ENCODE measurements around the gene ARL6. TPM values are rescaled to one million over a fixed set of nuclear protein-coding genes. Genes with fewer than 3 reads are reported as not detected.

The ARL6 gene
- total RNA-seq, 1 experiment from 2014 or later: 33.7 TPM

GRCh38 chr3:97838393-97838792, 73.8 kb downstream of the ARL6 start:
- H3K4me1 ChIP-seq (ENCODE audit: low read length): no peaks in the 10 kb centered on the region
- H3K27me3 ChIP-seq (ENCODE audit: low read length): no peaks in the 10 kb centered on the region
- H3K4me2 ChIP-seq (ENCODE audit: low read depth, low read length, poor library complexity, severe bottlenecking): no peak overlapping the region
- no peaks in the 10 kb centered on the region for H3K9me3 ChIP-seq (ENCODE audit: low read length)
- DNase-seq: no peak
- no peak overlapping the region for H2AFZ ChIP-seq (ENCODE audit: low read length)
- H3K79me2 ChIP-seq (ENCODE audit: low read length): no peaks in the 10 kb centered on the region
- H4K20me1 ChIP-seq (ENCODE audit: insufficient read depth, low read depth, low read length): no peaks in the 10 kb centered on the region
- H3K36me3 ChIP-seq (ENCODE audit: insufficient read depth, low read length): no peaks in the 10 kb centered on the region
- no peak overlapping the region for H3K4me3 ChIP-seq (ENCODE audit: low read length)
- no peak overlapping the region for H3K9ac ChIP-seq (ENCODE audit: low read length)
- H3K9me2 ChIP-seq (replicated peaks; ENCODE audit: insufficient read depth, low read length): no peaks in the 10 kb centered on the region
- no peak overlapping the region for H3K27ac ChIP-seq (ENCODE audit: low read length)

GRCh38 chr3:97839944-97840343, 75.4 kb downstream of the ARL6 start:
- H3K4me1 ChIP-seq (ENCODE audit: low read length): no peaks in the 10 kb centered on the region
- H3K4me3 ChIP-seq (ENCODE audit: low read length): no peak overlapping the region
- no peaks in the 10 kb centered on the region for H3K9me2 ChIP-seq (replicated peaks; ENCODE audit: insufficient read depth, low read length)
- H3K9me3 ChIP-seq (ENCODE audit: low read length): no peaks in the 10 kb centered on the region
- no peaks in the 10 kb centered on the region for H3K27me3 ChIP-seq (ENCODE audit: low read length)
- no peaks in the 10 kb centered on the region for H3K36me3 ChIP-seq (ENCODE audit: insufficient read depth, low read length)
- no peak overlapping the region for H3K9ac ChIP-seq (ENCODE audit: low read length)
- DNase-seq: no peak
- no peaks in the 10 kb centered on the region for H3K79me2 ChIP-seq (ENCODE audit: low read length)
- no peak overlapping the region for H3K27ac ChIP-seq (ENCODE audit: low read length)
- H3K4me2 ChIP-seq (ENCODE audit: low read depth, low read length, poor library complexity, severe bottlenecking): no peak overlapping the region
- H2AFZ ChIP-seq (ENCODE audit: low read length): no peak overlapping the region
- H4K20me1 ChIP-seq (ENCODE audit: insufficient read depth, low read depth, low read length): no peaks in the 10 kb centered on the region

GRCh38 chr3:97841304-97841703, 76.7 kb downstream of the ARL6 start:
- no peaks in the 10 kb centered on the region for H3K27me3 ChIP-seq (ENCODE audit: low read length)
- DNase-seq: no peak

GRCh38 chr3:97841956-97842355, 77.4 kb downstream of the ARL6 start:
- H3K9me2 ChIP-seq (replicated peaks; ENCODE audit: insufficient read depth, low read length): no peaks in the 10 kb centered on the region
- H3K4me2 ChIP-seq (ENCODE audit: low read depth, low read length, poor library complexity, severe bottlenecking): no peak overlapping the region
- no peak overlapping the region for H2AFZ ChIP-seq (ENCODE audit: low read length)
- H3K4me3 ChIP-seq (ENCODE audit: low read length): no peak overlapping the region
- peaks cover 5% of the 10 kb centered on the region for H3K4me1 ChIP-seq (ENCODE audit: low read length)
- H3K36me3 ChIP-seq (ENCODE audit: insufficient read depth, low read length): no peaks in the 10 kb centered on the region
- no peak overlapping the region for H3K9ac ChIP-seq (ENCODE audit: low read length)
- H3K27ac ChIP-seq (ENCODE audit: low read length): no peak overlapping the region
- no peaks in the 10 kb centered on the region for H4K20me1 ChIP-seq (ENCODE audit: insufficient read depth, low read depth, low read length)
- no peaks in the 10 kb centered on the region for H3K79me2 ChIP-seq (ENCODE audit: low read length)
- DNase-seq: no peak
- no peaks in the 10 kb centered on the region for H3K27me3 ChIP-seq (ENCODE audit: low read length)
- no peaks in the 10 kb centered on the region for H3K9me3 ChIP-seq (ENCODE audit: low read length)

More at GRCh38 chr3:97841304-97841703, 76.7 kb downstream of the ARL6 start:
- H3K27ac ChIP-seq (ENCODE audit: low read length): no peak overlapping the region
- no peak overlapping the region for H3K4me2 ChIP-seq (ENCODE audit: low read depth, low read length, poor library complexity, severe bottlenecking)
- no peaks in the 10 kb centered on the region for H3K4me1 ChIP-seq (ENCODE audit: low read length)
- no peaks in the 10 kb centered on the region for H3K36me3 ChIP-seq (ENCODE audit: insufficient read depth, low read length)
- H3K9ac ChIP-seq (ENCODE audit: low read length): no peak overlapping the region
- H3K4me3 ChIP-seq (ENCODE audit: low read length): no peak overlapping the region
- H2AFZ ChIP-seq (ENCODE audit: low read length): no peak overlapping the region
- no peaks in the 10 kb centered on the region for H3K9me3 ChIP-seq (ENCODE audit: low read length)
- H4K20me1 ChIP-seq (ENCODE audit: insufficient read depth, low read depth, low read length): no peaks in the 10 kb centered on the region
- no peaks in the 10 kb centered on the region for H3K9me2 ChIP-seq (replicated peaks; ENCODE audit: insufficient read depth, low read length)
- H3K79me2 ChIP-seq (ENCODE audit: low read length): no peaks in the 10 kb centered on the region

GRCh38 chr3:97848779-97849178, 84.2 kb downstream of the ARL6 start:
- Histone ChIP-seq H3K9ac (ENCODE audit: low read length) (no peak overlapping the region), H3K79me2 (ENCODE audit: low read length) (no peaks in the 10 kb centered on the region), H3K9me2 (replicated peaks; ENCODE audit: insufficient read depth, low read length) (no peaks in the 10 kb centered on the region), H3K4me3 (ENCODE audit: low read length) (no peak overlapping the region), H4K20me1 (ENCODE audit: insufficient read depth, low read depth, low read length) (no peaks in the 10 kb centered on the region), H3K27ac (ENCODE audit: low read length) (no peak overlapping the region), H3K9me3 (ENCODE audit: low read length) (no peaks in the 10 kb centered on the region), H3K4me2 (ENCODE audit: low read depth, low read length, poor library complexity, severe bottlenecking) (no peak overlapping the region), H3K36me3 (ENCODE audit: insufficient read depth, low read length) (no peaks in the 10 kb centered on the region), H3K4me1 (ENCODE audit: low read length) (peaks cover 6% of the 10 kb centered on the region), H2AFZ (ENCODE audit: low read length) (no peak overlapping the region), H3K27me3 (ENCODE audit: low read length) (no peaks in the 10 kb centered on the region)
- DNase-seq: no peak

Other genes with a start within 250 kb of the ARL6 start
- gene CRYBG3, start 57.3 kb downstream of the ARL6 start, total RNA-seq (2014; rRNA removed; shearing (Covaris generic); ENCODE audit: low replicate concordance): 0.61 and 1.1 TPM in 2 replicates
- 53.1 and 55.6 TPM in 2 replicates for gene RIOX2, start 207.7 kb downstream of the ARL6 start, total RNA-seq (2014; rRNA removed; shearing (Covaris generic); ENCODE audit: low replicate concordance)

Data from Karpas-422 (cell line).